ENCODE data around the gene INS. TPM values are rescaled to one million over a fixed set of nuclear protein-coding genes. Genes with fewer than 3 reads are reported as not detected.

The INS gene
- total and polyA plus RNA-seq, 2 of the 13 experiments (the other 11 are each of a cell fraction or from before 2014, with no cell fraction given), result not detected

GRCh38 chr11:2130881-2131352 is 30.1 kb downstream of the INS start (continued):
- TF ChIP-seq REST (IDR thresholded peaks at IDR 0.05; ENCODE audit: borderline replicate concordance in 1 of 2, low read depth in 1 of 2, low read length in 2 of 2), result no peak
- TF ChIP-seq WIZ (CRISPR knock-in tag; IDR thresholded peaks at IDR 0.05), result 0 out of 2 replicates have a peak, but pooled peaks have one; percentile 16
- no peak for TF ChIP-seq SIX4 (CRISPR knock-in tag; IDR thresholded peaks at IDR 0.05)
- TF ChIP-seq NR2F1 (CRISPR knock-in tag; IDR thresholded peaks at IDR 0.05), result no peak
- TF ChIP-seq BRCA1 (CRISPR knock-in tag; IDR thresholded peaks at IDR 0.05), result no peak; the same call in 1 of the 2 replicates
- 0 out of 2 replicates have a peak, but pooled peaks have one; percentile 56 for TF ChIP-seq KIAA2018 (CRISPR knock-in tag; IDR thresholded peaks at IDR 0.05; ENCODE audit: borderline replicate concordance)
- no peak for TF ChIP-seq ZNF883 (CRISPR knock-in tag; IDR thresholded peaks at IDR 0.05; ENCODE audit: not compliant biosample characterization)
- no peak for TF ChIP-seq ELF1 (CRISPR knock-in tag; IDR thresholded peaks at IDR 0.05)
- no peak for TF ChIP-seq SP2 (CRISPR knock-in tag; IDR thresholded peaks at IDR 0.05)
- TF ChIP-seq ZBTB46 (CRISPR knock-in tag; IDR thresholded peaks at IDR 0.05; ENCODE audit: borderline replicate concordance), result no peak
- no peak for TF ChIP-seq SCMH1 (CRISPR knock-in tag; IDR thresholded peaks at IDR 0.05; ENCODE audit: borderline replicate concordance)

Data from HepG2 (cell line).